ENCODE results near the gene HNF4A. TPM values are rescaled to one million over a fixed set of nuclear protein-coding genes. Genes with fewer than 3 reads are reported as not detected.

Gene HNF4A
- total and polyA plus RNA-seq, 2 of the 4 experiments (the other 2 are of a cell fraction) = not detected

DNA sequence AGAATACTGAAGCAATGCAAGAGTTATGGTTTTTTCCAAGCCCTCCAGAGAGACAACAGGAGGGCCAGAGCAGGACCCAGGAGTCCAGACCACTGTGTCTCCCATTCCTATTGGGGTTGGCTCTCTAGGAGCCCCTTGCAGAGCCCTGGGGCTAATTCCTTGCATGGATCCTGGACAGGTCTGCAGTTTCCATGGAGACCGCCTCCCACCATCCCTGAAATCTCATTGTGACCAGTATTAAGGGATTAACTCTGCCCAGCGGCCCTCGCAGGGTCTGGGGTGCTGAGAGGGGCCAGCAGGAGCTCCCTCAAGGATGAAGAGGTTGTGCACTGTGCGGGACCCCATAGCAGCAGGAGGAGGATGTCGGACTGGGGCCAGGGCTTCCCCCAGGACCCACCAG is 34.8 kb downstream of the HNF4A start:
- BruUV-seq (replicated peaks) = no TSS peak
- dilution Hi-C loops (cut with HindIII; ENCODE audit: low sequenced_read_pairs, unreplicated experiment) (loop anchor here (10.0 kb wide), 1 partner anchor 75 kb away; no protein-coding TSS in a partner anchor), in situ Hi-C loops (cut with MboI; ENCODE audit: low sequenced_read_pairs) (loop anchor here (25.0 kb wide), 1 partner anchor 472 kb away; no protein-coding TSS in a partner anchor)

More for the DNA sequence above, 34.8 kb downstream of the HNF4A start:
- DNase-seq = no peak
- no peak overlapping the region for H3K27ac ChIP-seq (ENCODE audit: insufficient read depth, low read length)
- H4K8ac ChIP-seq (ENCODE audit: low read depth in 2 of 2, low read length in 2 of 2) = no peak overlapping the region
- no peaks in the 10 kb centered on the region for H3K36me3 ChIP-seq (ENCODE audit: control insufficient read depth, insufficient read depth, low read length)
- WGBS, 2 experiments (ENCODE audit: extremely low coverage in 2 of 2, insufficient read length in 1 of 2) = no CpG with 5 or more reads among the region's 5 CpGs
- H4K91ac ChIP-seq (ENCODE audit: insufficient read depth, low read depth, low read length) = no peak overlapping the region
- no peaks in the 10 kb centered on the region for H3K4me1 ChIP-seq (ENCODE audit: control insufficient read depth, insufficient read depth, low read length)
- no peak overlapping the region for H2BK20ac ChIP-seq (ENCODE audit: low read depth, low read length)
- H3K9ac ChIP-seq (ENCODE audit: low read depth, low read length) = no peak overlapping the region
- no peaks in the 10 kb centered on the region for H3K79me1 ChIP-seq (ENCODE audit: low read depth in 1 of 2, low read length in 2 of 2)
- H2BK15ac ChIP-seq (ENCODE audit: low read depth, low read length) = no peak overlapping the region
- TF ChIP-seq MAFK (IDR thresholded peaks at IDR 0.05; ENCODE audit: low read depth, low read length) = no peak
- no peak for TF ChIP-seq RCOR1 (IDR thresholded peaks at IDR 0.05; ENCODE audit: insufficient replicate concordance, low read length)
- TF ChIP-seq, protein P1, sequence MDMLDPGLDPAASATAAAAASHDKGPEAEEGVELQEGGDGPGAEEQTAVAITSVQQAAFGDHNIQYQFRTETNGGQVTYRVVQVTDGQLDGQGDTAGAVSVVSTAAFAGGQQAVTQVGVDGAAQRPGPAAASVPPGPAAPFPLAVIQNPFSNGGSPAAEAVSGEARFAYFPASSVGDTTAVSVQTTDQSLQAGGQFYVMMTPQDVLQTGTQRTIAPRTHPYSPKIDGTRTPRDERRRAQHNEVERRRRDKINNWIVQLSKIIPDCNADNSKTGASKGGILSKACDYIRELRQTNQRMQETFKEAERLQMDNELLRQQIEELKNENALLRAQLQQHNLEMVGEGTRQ (IDR thresholded peaks at IDR 0.05; ENCODE audit: low read depth, low read length) = no peak
- TF ChIP-seq SMC3 (IDR thresholded peaks at IDR 0.05; ENCODE audit: low read depth, low read length) = no peak
- TF ChIP-seq FOS (IDR thresholded peaks at IDR 0.05; ENCODE audit: low read depth, low read length) = no peak
- no peak for TF ChIP-seq POLR2A (IDR thresholded peaks at IDR 0.05; ENCODE audit: low read depth, low read length)
- no peak for TF ChIP-seq CHD1 (IDR thresholded peaks at IDR 0.05; ENCODE audit: low read depth, low read length)
- no peak for TF ChIP-seq BHLHE40 (IDR thresholded peaks at IDR 0.05; ENCODE audit: low read depth, low read length)
- TF ChIP-seq, protein P2, sequence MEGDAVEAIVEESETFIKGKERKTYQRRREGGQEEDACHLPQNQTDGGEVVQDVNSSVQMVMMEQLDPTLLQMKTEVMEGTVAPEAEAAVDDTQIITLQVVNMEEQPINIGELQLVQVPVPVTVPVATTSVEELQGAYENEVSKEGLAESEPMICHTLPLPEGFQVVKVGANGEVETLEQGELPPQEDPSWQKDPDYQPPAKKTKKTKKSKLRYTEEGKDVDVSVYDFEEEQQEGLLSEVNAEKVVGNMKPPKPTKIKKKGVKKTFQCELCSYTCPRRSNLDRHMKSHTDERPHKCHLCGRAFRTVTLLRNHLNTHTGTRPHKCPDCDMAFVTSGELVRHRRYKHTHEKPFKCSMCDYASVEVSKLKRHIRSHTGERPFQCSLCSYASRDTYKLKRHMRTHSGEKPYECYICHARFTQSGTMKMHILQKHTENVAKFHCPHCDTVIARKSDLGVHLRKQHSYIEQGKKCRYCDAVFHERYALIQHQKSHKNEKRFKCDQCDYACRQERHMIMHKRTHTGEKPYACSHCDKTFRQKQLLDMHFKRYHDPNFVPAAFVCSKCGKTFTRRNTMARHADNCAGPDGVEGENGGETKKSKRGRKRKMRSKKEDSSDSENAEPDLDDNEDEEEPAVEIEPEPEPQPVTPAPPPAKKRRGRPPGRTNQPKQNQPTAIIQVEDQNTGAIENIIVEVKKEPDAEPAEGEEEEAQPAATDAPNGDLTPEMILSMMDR (conservative IDR thresholded peaks at IDR 0.05; ENCODE audit: low read depth, low read length) = no peak
- TF ChIP-seq NFE2L2 (IDR thresholded peaks at IDR 0.05; ENCODE audit: low read depth, low read length) = no peak
- no peak for TF ChIP-seq RAD21 (IDR thresholded peaks at IDR 0.05; ENCODE audit: low read length)
- TF ChIP-seq CEBPB (IDR thresholded peaks at IDR 0.05; ENCODE audit: low read depth, low read length) = no peak
- no peak for TF ChIP-seq MAZ (IDR thresholded peaks at IDR 0.05; ENCODE audit: borderline replicate concordance, low read depth, low read length)
- TF ChIP-seq MXI1 (IDR thresholded peaks at IDR 0.05; ENCODE audit: borderline replicate concordance, low read depth, low read length) = no peak
- TF ChIP-seq, protein P3, sequence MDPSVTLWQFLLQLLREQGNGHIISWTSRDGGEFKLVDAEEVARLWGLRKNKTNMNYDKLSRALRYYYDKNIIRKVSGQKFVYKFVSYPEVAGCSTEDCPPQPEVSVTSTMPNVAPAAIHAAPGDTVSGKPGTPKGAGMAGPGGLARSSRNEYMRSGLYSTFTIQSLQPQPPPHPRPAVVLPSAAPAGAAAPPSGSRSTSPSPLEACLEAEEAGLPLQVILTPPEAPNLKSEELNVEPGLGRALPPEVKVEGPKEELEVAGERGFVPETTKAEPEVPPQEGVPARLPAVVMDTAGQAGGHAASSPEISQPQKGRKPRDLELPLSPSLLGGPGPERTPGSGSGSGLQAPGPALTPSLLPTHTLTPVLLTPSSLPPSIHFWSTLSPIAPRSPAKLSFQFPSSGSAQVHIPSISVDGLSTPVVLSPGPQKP (IDR thresholded peaks at IDR 0.05; ENCODE audit: borderline replicate concordance, low read depth, low read length) = no peak
- no peak for TF ChIP-seq RFX5 (IDR thresholded peaks at IDR 0.05; ENCODE audit: low read depth, low read length)
- no peak overlapping the region for H2AK9ac ChIP-seq (replicated peaks; ENCODE audit: low read depth, low read length, poor library complexity)
- no peak overlapping the region for H3K14ac ChIP-seq (replicated peaks; ENCODE audit: low read depth, low read length)
- H4K5ac ChIP-seq (ENCODE audit: low read depth, low read length) = no peak overlapping the region
- no peak overlapping the region for H2AFZ ChIP-seq (replicated peaks; ENCODE audit: low read length, poor library complexity)
- no peak overlapping the region for H3K4ac ChIP-seq (ENCODE audit: low read depth, low read length)
- H3K18ac ChIP-seq (ENCODE audit: low read depth, low read length) = no peak overlapping the region
- H3K4me2 ChIP-seq (ENCODE audit: low read depth, low read length) = no peak overlapping the region
- no peak overlapping the region for H2BK5ac ChIP-seq (ENCODE audit: low read depth, low read length, poor library complexity, severe bottlenecking)
- H3K4me3 ChIP-seq (ENCODE audit: insufficient read depth, low read depth, low read length) = no peak overlapping the region
- no peaks in the 10 kb centered on the region for H3K9me1 ChIP-seq (ENCODE audit: insufficient read depth, low read length)
- H4K20me1 ChIP-seq (ENCODE audit: insufficient read depth, low read length) = no peaks in the 10 kb centered on the region; the same call in 1 of the 2 replicates
- peaks cover 38% of the 10 kb centered on the region for H3K27me3 ChIP-seq (ENCODE audit: control insufficient read depth, insufficient read depth, low read length)
- no peak for ATAC-seq (ENCODE audit: low read depth)
- H3K23ac ChIP-seq (ENCODE audit: low read depth, low read length) = no peak overlapping the region
- no peaks in the 10 kb centered on the region for H3K9me3 ChIP-seq (ENCODE audit: control insufficient read depth, insufficient read depth, low read length)
- intact Hi-C loops (cut with micrococcal nuclease) = no loop called here
- CTCF ChIA-PET = no interaction called here
- POLR2A ChIA-PET (ENCODE audit: unreplicated experiment) = no interaction called here
- no peak overlapping the region for H2BK120ac ChIP-seq (ENCODE audit: low read depth, low read length)
- H2AK5ac ChIP-seq (ENCODE audit: low read depth, low read length) = no peak overlapping the region
- H3K56ac ChIP-seq (ENCODE audit: extremely low read depth, insufficient read depth, low read length) = no peak overlapping the region
